HepG2 (cell line): Measurements from ENCODE around the gene GRIP1. TPM values are rescaled to one million over a fixed set of nuclear protein-coding genes. Genes with fewer than 3 reads are reported as not detected.
A peak's percentile ranks its signal among the peaks of the same experiment; 100 is the strongest.

Experiments
- ATAC-seq: fragments of 200-7000 bp; cut with Tn5 transposase; 3 replicates; pipeline ENCODE4 v1.9.1; 2020; ENCODE audit warnings: mild to moderate bottlenecking, moderate library complexity
- BruUV-seq: library from RNA; stranded (reverse); fragments of 400-500 nt; replicated peaks from 2 replicates; lab custom pipeline; 2021; lab: Mats Ljungman, UMichigan
- CTCF ChIA-PET: fragments of 300-600 bp; formaldehyde crosslinking; extraction: SDS; loops from one replicate; lab custom pipeline; 2021; ENCODE audit warnings: low total read pairs, inconsistent platforms, low intra/inter-chr PET ratio; lab: Yijun Ruan, JAX
- POLR2A ChIA-PET: fragments of 350-600 bp; sonication (Branson Sonifier 250); formaldehyde crosslinking; loops from one replicate; lab custom pipeline; 2020; ENCODE audit warnings: antibody characterized with exemption, inconsistent platforms; lab: Yijun Ruan, JAX
- DNase-seq: peaks from one replicate; pipeline ENCODE4 v3.0.0-alpha.2; 2015; ENCODE audit warnings: low spot score
- FAIRE-seq: peaks from 3 replicates; lab custom pipeline; 2011; peaks lifted over from hg19 to GRCh38; lab: Jason Lieb, UNC
- H2AFZ ChIP-seq: one replicate; pipeline ENCODE4 v1.6.1; 2011; ENCODE audit warnings: low read length, inconsistent platforms
- H3K27ac ChIP-seq: fragments of 300-600 bp; 3 replicates; pipeline ENCODE4 v1.8.0; 2011; ENCODE audit warnings: mixed run types, mild to moderate bottlenecking, mixed read lengths, low read length, inconsistent platforms; ENCODE audit not compliant: insufficient read depth; ENCODE audit errors: extremely low read length
- H3K27me3 ChIP-seq, 2 experiments: fragments of 200-600 bp in 1 of 2; 2 replicates in 1 of 2; 3 replicates in 1 of 2; pipeline versions ENCODE4 v1.6.0 to v1.8.0; 2011; ENCODE audit warnings: low read length in 2 of 2, mild to moderate bottlenecking in 2 of 2, moderate library complexity in 2 of 2, inconsistent platforms in 1 of 2; ENCODE audit not compliant: insufficient read depth in 2 of 2, control insufficient read depth in 1 of 2
- H3K36me3 ChIP-seq, 2 experiments: fragments of 200-600 bp in 1 of 2; replicated peaks in 1 of 2; 2 replicates in 1 of 2; 3 replicates in 1 of 2; pipeline versions ENCODE4 v1.5.1 to v1.8.0; 2011; ENCODE audit warnings: low read length in 2 of 2, inconsistent platforms in 1 of 2; ENCODE audit not compliant: insufficient read depth in 2 of 2, control insufficient read depth in 1 of 2
- H3K4me1 ChIP-seq: 2 replicates; pipeline ENCODE4 v1.5.1; 2012; ENCODE audit warnings: low read length, inconsistent platforms; ENCODE audit not compliant: insufficient read depth
- H3K4me2 ChIP-seq: 2 replicates; pipeline ENCODE4 v1.6.0; 2011; ENCODE audit warnings: low read depth, low read length, inconsistent platforms
- H3K4me3 ChIP-seq, 3 experiments: fragments of 200-600 bp in 1 of 3; sonication (generic), shearing (Covaris generic) in 1 of 3; replicated peaks in 1 of 3; 2 replicates each; pipeline ENCODE4 v1.5.1; 2011 to 2016; ENCODE audit warnings: low read length in 3 of 3, inconsistent platforms in 2 of 3, low read depth in 2 of 3, mild to moderate bottlenecking in 2 of 3, control low read depth in 1 of 3, mixed read lengths in 1 of 3; ENCODE audit not compliant: insufficient read depth in 1 of 3
- H3K79me2 ChIP-seq: one replicate; pipeline ENCODE4 v1.6.1; 2011; ENCODE audit warnings: low read length, inconsistent platforms; ENCODE audit not compliant: insufficient read depth
- H3K9ac ChIP-seq: 2 replicates; pipeline ENCODE4 v1.6.0; 2011; ENCODE audit warnings: mild to moderate bottlenecking, low read depth, low read length, inconsistent platforms; ENCODE audit not compliant: insufficient read depth
- H3K9me3 ChIP-seq: 2 replicates; pipeline ENCODE4 v1.5.1; 2012; ENCODE audit warnings: mild to moderate bottlenecking, low read length
- H4K20me1 ChIP-seq: 2 replicates; pipeline ENCODE4 v1.6.0; 2011; ENCODE audit warnings: inconsistent platforms, mild to moderate bottlenecking, low read length, moderate library complexity; ENCODE audit not compliant: insufficient read depth
- CENPX ChIP-seq: sonication (generic); formaldehyde crosslinking; IDR thresholded peaks from 2 replicates; pipeline ENCODE4 v1.9.0; 2021; ENCODE audit warnings: mild to moderate bottlenecking, missing genetic modification reagents, moderate library complexity
- CHD2 ChIP-seq: IDR thresholded peaks from 2 replicates; pipeline ENCODE4 v1.6.1; 2011; ENCODE audit warnings: low read depth, low read length, improper control_type of control experiment
- GABPA ChIP-seq, 2 experiments: IDR thresholded peaks; 2 replicates each; pipeline ENCODE4 v1.6.1; 2011 to 2016; ENCODE audit warnings: low read depth in 2 of 2, low read length in 1 of 2, missing biosample characterization in 1 of 2, missing genetic modification characterization in 1 of 2
- MAFF ChIP-seq: IDR thresholded peaks from 2 replicates; pipeline ENCODE4 v1.6.1; 2011; ENCODE audit warnings: low read depth, low read length, improper control_type of control experiment
- MAFK ChIP-seq, 2 experiments: IDR thresholded peaks in 1 of 2; conservative IDR thresholded peaks in 1 of 2; 2 replicates each; pipeline ENCODE4 v1.6.1; 2011; ENCODE audit warnings: improper control_type of control experiment in 2 of 2, low read length in 2 of 2
- NR2C2 ChIP-seq: sonication (generic); formaldehyde crosslinking; IDR thresholded peaks from 2 replicates; pipeline ENCODE4 v1.4.0; 2020; ENCODE audit warnings: missing genetic modification reagents, mild to moderate bottlenecking, moderate library complexity, borderline replicate concordance
- WGBS: methylation state at CpG from one replicate; pipeline ENCODE4 v1.1.6; 2017; ENCODE audit warnings: low lambda C conversion rate; 5-methylcytosine and 5-hydroxymethylcytosine counted together
- in situ Hi-C: cut with HindIII; loops from 2 replicates; pipeline ENCODE4 v1.10.0; 2017; ENCODE audit warnings: low pct_unique_long_range_greater_than_20kb; ENCODE audit not compliant: extremely low pct_ligation_motif_present
- intact Hi-C: fragments of 100-400 bp; cut with micrococcal nuclease; formaldehyde crosslinking; loops from one replicate; pipeline ENCODE4 v1.10.0; 2022; ENCODE audit not compliant: unreplicated experiment
- polyA plus RNA-seq, 8 experiments: library from polyadenylated mRNA; depleted of rRNA in 3 of 8; stranded (reverse) in 7 of 8; unstranded in 1 of 8; fragments of >200 nt; fragmentation: Illumina TruSeq in 4 of 8; extraction: Trizol in 4 of 8; gene quantifications; 2 replicates each; pipeline versions ENCODE4 v1.2.1 to v1.2.3, GENCODE V29; 2011 to 2016; ENCODE audit warnings: low read depth in 4 of 8, missing spikeins in 1 of 8, mixed read lengths in 1 of 8; ENCODE audit not compliant: insufficient read depth in 1 of 8
- total RNA-seq, 5 experiments: library from RNA; depleted of rRNA; stranded (reverse); fragments of >200 nt; fragmentation: Illumina TruSeq; extraction: Trizol; gene quantifications; 2 replicates each; pipeline ENCODE4 v1.2.3, GENCODE V29; 2016; ENCODE audit warnings: low read depth in 1 of 5
- TF ChIP-seq, protein P1 (sequence below): sonication (generic); formaldehyde crosslinking; IDR thresholded peaks from 2 replicates; pipeline ENCODE4 v1.4.0; 2020; ENCODE audit warnings: mild to moderate bottlenecking, missing genetic modification reagents, borderline replicate concordance

GRIP1 gene
- total and polyA plus RNA-seq, 2 of the 13 experiments (the other 11 are each of a cell fraction or from before 2014, with no cell fraction given) = not detected

DNA sequence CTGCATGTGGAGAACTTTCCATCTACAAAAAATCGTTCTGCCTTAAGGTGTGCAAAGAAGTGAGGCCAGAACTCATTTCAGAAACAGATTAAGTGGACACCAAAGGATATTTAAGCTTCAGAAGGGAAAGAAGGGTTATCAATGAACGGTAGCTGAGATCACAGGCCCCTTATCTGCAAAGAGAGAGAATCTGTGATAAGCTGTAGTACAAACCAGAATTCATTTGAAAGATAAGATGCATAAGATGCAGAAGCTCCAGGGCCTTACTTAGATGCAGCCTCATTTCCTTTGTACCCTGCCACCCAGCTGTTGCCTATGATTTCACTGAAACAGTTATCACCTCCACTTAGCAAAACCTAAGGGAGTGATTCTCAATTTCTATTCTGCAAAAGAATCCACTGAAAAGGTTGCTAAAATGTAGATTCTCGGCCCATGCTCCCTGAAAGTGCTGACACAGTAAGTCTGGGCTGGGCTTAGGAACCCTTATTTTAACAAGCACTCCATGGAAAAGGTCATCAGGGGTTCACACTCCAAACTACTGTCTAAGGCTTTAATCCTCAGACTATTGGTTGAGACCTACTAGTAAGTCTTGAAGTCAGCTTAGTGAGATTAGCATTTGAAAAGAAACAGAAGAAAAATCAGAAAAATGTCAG lies 311.7 kb downstream of the GRIP1 start:
- CTCF ChIA-PET = no interaction called here
- in situ Hi-C loops = no loop called here
- DNase-seq = no peak

DNA sequence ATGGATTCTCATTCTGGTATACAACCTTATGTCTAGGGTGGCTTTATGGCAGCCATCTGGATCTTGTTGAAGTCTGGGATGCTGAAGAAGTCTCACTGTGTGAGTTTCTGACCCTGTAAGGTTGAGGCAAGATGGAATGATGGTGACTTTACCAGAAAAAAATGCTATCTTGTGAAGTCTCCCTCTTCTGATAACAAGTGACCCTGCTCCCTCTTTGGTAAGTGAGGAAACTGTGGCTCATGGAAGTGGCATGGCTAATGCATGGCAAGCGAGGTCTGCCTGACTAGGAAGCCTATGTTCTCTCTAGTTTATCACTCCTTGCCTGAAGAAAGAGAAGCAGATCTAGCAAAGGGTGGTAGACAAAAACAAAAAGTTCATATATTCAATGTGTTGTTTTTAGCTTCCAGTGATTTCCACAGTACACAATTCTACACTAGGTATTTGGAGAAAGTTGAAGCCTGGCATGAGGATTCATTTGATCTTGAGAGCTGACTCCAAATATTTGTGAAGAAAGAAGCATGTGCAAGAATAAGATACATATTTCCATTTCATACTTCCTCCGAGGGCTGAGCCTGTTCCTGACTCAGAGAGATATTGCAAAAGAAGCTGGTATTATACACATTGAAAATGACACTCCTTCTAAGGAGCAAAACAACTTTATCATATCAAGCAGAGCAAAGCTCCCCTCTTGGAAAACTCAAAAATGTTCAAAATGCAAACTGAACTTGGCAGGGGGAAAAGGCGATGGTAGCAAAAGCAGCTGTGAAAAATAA lies 313.0 kb downstream of the GRIP1 start:
- intact Hi-C loops (no loop called here), in situ Hi-C loops (no loop called here)
- WGBS = 0% methylated on average over 3 of the region's 3 CpGs
- Histone ChIP-seq H3K79me2 (no peaks in the 10 kb centered on the region), H3K4me3 (no peak overlapping the region), H3K4me1 (no peaks in the 10 kb centered on the region), H2AFZ (no peak overlapping the region)
- ATAC-seq (no peak), DNase-seq (no peak)
- no peak for TF ChIP-seq CENPX (CRISPR knock-in tag)
- TF ChIP-seq NR2C2 = no peak
- no peak for TF ChIP-seq GABPA (IDR thresholded peaks at IDR 0.05; ENCODE audit: low read depth, low read length)
- TF ChIP-seq GABPA (CRISPR knock-in tag; IDR thresholded peaks at IDR 0.05; ENCODE audit: low read depth) = no peak
- no peak for TF ChIP-seq CHD2
- TF ChIP-seq, all 625 proteins: peak for 0
- POLR2A ChIA-PET = no interaction called here
- FAIRE-seq = no peak
- Histone ChIP-seq H4K20me1 (no peaks in the 10 kb centered on the region), H3K9me3 (no peaks in the 10 kb centered on the region), H3K9ac (no peak overlapping the region), H3K36me3 (no peaks in the 10 kb centered on the region), H3K27ac (no peak overlapping the region), H3K27me3 (peaks cover 0 to 6% of the 10 kb centered on the region in 2 experiments; a peak in 1 of 5 replicates), H3K4me2 (no peak overlapping the region)
- CTCF ChIA-PET = no interaction called here
- BruUV-seq = no TSS peak

More for the DNA sequence above, 311.7 kb downstream of the GRIP1 start:
- Histone ChIP-seq H2AFZ (no peak overlapping the region), H3K36me3 (no peaks in the 10 kb centered on the region), H3K9me3 (no peaks in the 10 kb centered on the region), H3K4me3 (no peak overlapping the region), H3K27me3 (peaks cover 0 to 10% of the 10 kb centered on the region in 2 experiments; a peak in 1 of 5 replicates), H4K20me1 (no peaks in the 10 kb centered on the region), H3K27ac (no peak overlapping the region), H3K9ac (no peak overlapping the region), H3K4me2 (no peak overlapping the region), H3K4me1 (no peaks in the 10 kb centered on the region), H3K79me2 (no peaks in the 10 kb centered on the region)
- 2% methylated on average over 3 of the region's 3 CpGs for WGBS
- intact Hi-C loops = no loop called here
- ATAC-seq (no peak), FAIRE-seq (no peak)
- POLR2A ChIA-PET = no interaction called here
- TF ChIP-seq, protein P1, sequence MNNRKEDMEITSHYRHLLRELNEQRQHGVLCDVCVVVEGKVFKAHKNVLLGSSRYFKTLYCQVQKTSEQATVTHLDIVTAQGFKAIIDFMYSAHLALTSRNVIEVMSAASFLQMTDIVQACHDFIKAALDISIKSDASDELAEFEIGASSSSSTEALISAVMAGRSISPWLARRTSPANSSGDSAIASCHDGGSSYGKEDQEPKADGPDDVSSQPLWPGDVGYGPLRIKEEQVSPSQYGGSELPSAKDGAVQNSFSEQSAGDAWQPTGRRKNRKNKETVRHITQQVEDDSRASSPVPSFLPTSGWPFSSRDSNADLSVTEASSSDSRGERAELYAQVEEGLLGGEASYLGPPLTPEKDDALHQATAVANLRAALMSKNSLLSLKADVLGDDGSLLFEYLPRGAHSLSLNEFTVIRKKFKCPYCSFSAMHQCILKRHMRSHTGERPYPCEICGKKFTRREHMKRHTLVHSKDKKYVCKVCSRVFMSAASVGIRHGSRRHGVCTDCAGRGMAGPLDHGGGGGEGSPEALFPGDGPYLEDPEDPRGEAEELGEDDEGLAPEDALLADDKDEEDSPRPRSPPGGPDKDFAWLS (CRISPR knock-in tag) = no peak
- peak; percentile 60 for TF ChIP-seq MAFF
- TF ChIP-seq MAFK (conservative IDR thresholded peaks at IDR 0.05 in 1 of 2, IDR thresholded peaks at IDR 0.05 in 1 of 2; ENCODE audit: low read length in 2 of 2) = peak; percentile 34 to 68; a peak in 3 of 4 replicates
- BruUV-seq = no TSS peak
